ENCODE measurements around the gene FAM222A.

The FAM222A gene

DNA sequence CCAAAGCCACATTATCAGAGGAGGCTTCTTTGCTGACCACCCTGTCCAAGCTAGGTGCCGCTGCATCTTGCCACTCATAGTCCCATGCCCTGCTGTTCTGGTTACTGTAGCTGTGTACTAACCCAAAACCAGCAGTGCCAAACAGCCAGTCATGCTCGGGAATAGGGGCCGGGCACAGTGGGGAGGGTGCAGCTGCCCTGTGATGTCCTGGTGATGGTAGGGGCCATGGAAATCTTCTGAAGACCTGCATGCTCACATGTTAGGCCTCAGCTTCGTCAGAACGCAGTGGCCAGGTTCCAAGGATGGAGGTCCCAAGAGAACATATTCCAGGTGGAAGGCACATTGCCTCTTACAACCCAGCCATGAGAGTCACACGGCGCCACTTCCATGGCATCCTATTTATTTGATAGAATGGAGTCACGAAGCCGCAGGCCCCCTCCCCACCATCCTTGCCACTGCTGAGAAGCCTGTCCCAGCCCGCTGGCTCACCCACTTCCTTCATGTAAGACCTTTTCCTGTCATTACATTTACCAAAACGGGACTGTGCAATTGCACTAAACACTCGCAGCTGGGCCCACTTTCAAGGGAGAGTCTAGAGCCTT lies 48.5 kb downstream of the FAM222A start:
- no peaks in the 10 kb centered on the region for H3K9me2 ChIP-seq (replicated peaks; ENCODE audit: insufficient read depth, low read length)
- no peak overlapping the region for H3K4me2 ChIP-seq (ENCODE audit: low read depth, low read length, poor library complexity, severe bottlenecking)
- TF ChIP-seq EZH2phosphoT487 (conservative IDR thresholded peaks at IDR 0.05; ENCODE audit: low read length) (no peak), CTCF (IDR thresholded peaks at IDR 0.05; ENCODE audit: insufficient read depth, low read length, poor library complexity, severe bottlenecking) (no peak)
- no peaks in the 10 kb centered on the region for H4K20me1 ChIP-seq (ENCODE audit: low read depth, low read length)
- H3K9ac ChIP-seq (ENCODE audit: low read length): no peak overlapping the region
- H3K9me3 ChIP-seq (ENCODE audit: insufficient read depth, low read length): no peaks in the 10 kb centered on the region
- H3K4me3 ChIP-seq (ENCODE audit: insufficient read depth, low read length, poor library complexity, severe bottlenecking): no peak overlapping the region
- H3K27me3 ChIP-seq (ENCODE audit: low read length): no peaks in the 10 kb centered on the region
- no peaks in the 10 kb centered on the region for H3K36me3 ChIP-seq (ENCODE audit: low read length)
- no peaks in the 10 kb centered on the region for H3K79me2 ChIP-seq (ENCODE audit: insufficient read depth, low read length)
- H3K27ac ChIP-seq (ENCODE audit: low read depth, low read length): no peak overlapping the region
- H3F3A ChIP-seq (ENCODE audit: insufficient read depth): no peaks in the 10 kb centered on the region
- no peak overlapping the region for H2AFZ ChIP-seq (ENCODE audit: low read depth, low read length, severe bottlenecking)

GRCh38 chr12:109762673-109763191 lies 49.1 kb downstream of the FAM222A start:
- H3K4me2 ChIP-seq (ENCODE audit: low read depth, low read length, poor library complexity, severe bottlenecking): no peak overlapping the region
- no peak overlapping the region for H3K27ac ChIP-seq (ENCODE audit: low read depth, low read length)
- no peak overlapping the region for H2AFZ ChIP-seq (ENCODE audit: low read depth, low read length, severe bottlenecking)
- H3K36me3 ChIP-seq (ENCODE audit: low read length): no peaks in the 10 kb centered on the region
- H3F3A ChIP-seq (ENCODE audit: insufficient read depth): no peaks in the 10 kb centered on the region
- no peaks in the 10 kb centered on the region for H3K9me2 ChIP-seq (replicated peaks; ENCODE audit: insufficient read depth, low read length)
- H3K79me2 ChIP-seq (ENCODE audit: insufficient read depth, low read length): no peaks in the 10 kb centered on the region
- H3K9me3 ChIP-seq (ENCODE audit: insufficient read depth, low read length): no peaks in the 10 kb centered on the region
- H3K9ac ChIP-seq (ENCODE audit: low read length): no peak overlapping the region
- H3K4me3 ChIP-seq (ENCODE audit: insufficient read depth, low read length, poor library complexity, severe bottlenecking): no peak overlapping the region
- TF ChIP-seq CTCF (IDR thresholded peaks at IDR 0.05; ENCODE audit: insufficient read depth, low read length, poor library complexity, severe bottlenecking): no peak
- no peak for TF ChIP-seq EZH2phosphoT487 (conservative IDR thresholded peaks at IDR 0.05; ENCODE audit: low read length)
- no peaks in the 10 kb centered on the region for H3K27me3 ChIP-seq (ENCODE audit: low read length)
- no peaks in the 10 kb centered on the region for H4K20me1 ChIP-seq (ENCODE audit: low read depth, low read length)

DNA sequence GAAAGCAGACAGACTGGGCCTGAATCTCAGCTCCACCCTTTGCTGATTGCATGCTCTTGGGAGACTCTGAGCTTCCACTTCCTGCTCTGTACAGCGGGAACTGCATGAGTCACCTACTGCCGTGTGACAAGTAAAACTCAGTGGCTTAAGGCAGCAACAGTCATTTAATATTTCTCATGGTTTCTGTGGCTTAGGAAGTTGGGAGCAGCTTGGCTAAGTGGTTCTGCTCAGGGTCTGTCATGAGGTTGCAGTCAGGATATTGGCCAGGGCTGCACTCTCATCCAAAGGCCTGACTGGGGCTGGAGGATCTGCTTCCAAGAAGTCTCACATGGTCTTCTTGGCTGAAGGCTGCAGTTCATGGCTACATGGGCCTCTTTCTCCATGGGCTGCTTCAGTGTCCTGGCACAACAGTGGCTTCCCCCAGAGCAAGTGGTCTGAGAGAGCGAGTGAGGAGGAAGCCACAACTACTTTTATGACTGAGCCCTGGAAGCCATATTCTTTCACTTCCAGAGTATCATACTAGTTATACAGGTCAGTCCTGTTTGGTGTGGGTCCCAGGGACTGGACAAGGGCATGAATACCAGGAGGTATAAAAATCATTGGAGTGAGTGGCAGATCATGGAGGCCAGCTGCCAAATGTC lies 49.7 kb downstream of the FAM222A start:
- no peak overlapping the region for H2AFZ ChIP-seq (ENCODE audit: low read depth, low read length, severe bottlenecking)
- H4K20me1 ChIP-seq (ENCODE audit: low read depth, low read length): no peaks in the 10 kb centered on the region
- H3K36me3 ChIP-seq (ENCODE audit: low read length): no peaks in the 10 kb centered on the region
- H3K79me2 ChIP-seq (ENCODE audit: insufficient read depth, low read length): no peaks in the 10 kb centered on the region
- H3K9me3 ChIP-seq (ENCODE audit: insufficient read depth, low read length): no peaks in the 10 kb centered on the region
- H3K27me3 ChIP-seq (ENCODE audit: low read length): no peaks in the 10 kb centered on the region
- H3K4me3 ChIP-seq (ENCODE audit: insufficient read depth, low read length, poor library complexity, severe bottlenecking): no peak overlapping the region
- no peaks in the 10 kb centered on the region for H3K9me2 ChIP-seq (replicated peaks; ENCODE audit: insufficient read depth, low read length)
- TF ChIP-seq CTCF (IDR thresholded peaks at IDR 0.05; ENCODE audit: insufficient read depth, low read length, poor library complexity, severe bottlenecking): no peak
- no peak for TF ChIP-seq EZH2phosphoT487 (conservative IDR thresholded peaks at IDR 0.05; ENCODE audit: low read length)
- no peaks in the 10 kb centered on the region for H3F3A ChIP-seq (ENCODE audit: insufficient read depth)
- no peak overlapping the region for H3K9ac ChIP-seq (ENCODE audit: low read length)
- no peak overlapping the region for H3K27ac ChIP-seq (ENCODE audit: low read depth, low read length)
- H3K4me2 ChIP-seq (ENCODE audit: low read depth, low read length, poor library complexity, severe bottlenecking): no peak overlapping the region

Measured in SU-DHL-6 (cell line).